ENCODE measurements around the gene TNS2. TPM values are rescaled to one million over a fixed set of nuclear protein-coding genes. Genes with fewer than 3 reads are reported as not detected.

The TNS2 gene
- total and polyA plus RNA-seq, 9 of the 15 experiments (the other 6 are each of a cell fraction or from before 2014, with no cell fraction given), result 0.28 to 3.1 (median 1.2) TPM; not detected in 1

GRCh38 chr12:53054112-53054878 is 4.4 kb downstream of the TNS2 start (continued):
- TF ChIP-seq CEBPG (CRISPR knock-in tag; IDR thresholded peaks at IDR 0.05) (no peak), CEBPG (tag; conservative IDR thresholded peaks at IDR 0.05 in 1 of 2, IDR thresholded peaks at IDR 0.05 in 1 of 2) (no peak), THRA (IDR thresholded peaks at IDR 0.05) (no peak), POLR2G (IDR thresholded peaks at IDR 0.05; ENCODE audit: low read depth, low read length) (peak; percentile 77), ZNF445 (CRISPR knock-in tag; IDR thresholded peaks at IDR 0.05; ENCODE audit: low read depth) (no peak), EGR1 (conservative IDR thresholded peaks at IDR 0.05) (peak; percentile 46), ZNF140 (CRISPR knock-in tag; IDR thresholded peaks at IDR 0.05) (no peak), CBX2 (IDR thresholded peaks at IDR 0.05; ENCODE audit: insufficient read depth, low read length, poor library complexity, severe bottlenecking) (no peak), ATF1 (CRISPR knock-in tag; IDR thresholded peaks at IDR 0.05) (no peak), ATF1 (tag; IDR thresholded peaks at IDR 0.05) (peak; percentile 90), FOXJ3 (CRISPR knock-in tag; IDR thresholded peaks at IDR 0.05) (no peak), PCBP1 (IDR thresholded peaks at IDR 0.05; ENCODE audit: low read depth, low read length, poor library complexity, severe bottlenecking) (no peak), BCOR (IDR thresholded peaks at IDR 0.05) (no peak), MBD2 (IDR thresholded peaks at IDR 0.05; ENCODE audit: borderline replicate concordance, low read depth) (no peak), BRF2 (IDR thresholded peaks at IDR 0.05; ENCODE audit: borderline replicate concordance, insufficient read depth, insufficient read length) (no peak), GTF3C2 (IDR thresholded peaks at IDR 0.05; ENCODE audit: borderline replicate concordance, extremely low read depth, insufficient read length) (no peak), MYBL2 (IDR thresholded peaks at IDR 0.05; ENCODE audit: low read depth) (no peak), MYBL2 (CRISPR knock-in tag; IDR thresholded peaks at IDR 0.05; ENCODE audit: borderline replicate concordance) (no peak), MECOM (CRISPR knock-in tag; IDR thresholded peaks at IDR 0.05) (no peak), LEF1 (IDR thresholded peaks at IDR 0.05) (no peak)
